DMS79 treated with DMSO at 0.1 percent for 48 hours (cell line): ENCODE data around the gene NAV3.

ENCODE experiments used
- DNase-seq: peaks from one replicate; lab custom pipeline; 2025; lab: John Stamatoyannopoulos, UW

Gene NAV3

GRCh38 chr12:78120866-78121560 is 290.3 kb downstream of the NAV3 start:
- DNase-seq = no peak

- DNase-seq = no peak
Observed at GRCh38 chr12:78121969-78122610, 291.4 kb downstream of the NAV3 start.

- DNase-seq = no peak
Observed at GRCh38 chr12:78128211-78128610, 297.5 kb downstream of the NAV3 start.

- DNase-seq = no peak
Observed at GRCh38 chr12:78143717-78144116, 313.0 kb downstream of the NAV3 start.

GRCh38 chr12:78145398-78145797 is 314.7 kb downstream of the NAV3 start:
- DNase-seq = no peak

- DNase-seq = peak; percentile 37
Observed at GRCh38 chr12:78146365-78146772, 315.7 kb downstream of the NAV3 start.

- DNase-seq = peak; percentile 81
Observed at GRCh38 chr12:78149459-78149858, 318.8 kb downstream of the NAV3 start.

GRCh38 chr12:78155546-78155945 is 324.9 kb downstream of the NAV3 start:
- no peak for DNase-seq

- no peak for DNase-seq
Observed at GRCh38 chr12:78156751-78157150, 326.1 kb downstream of the NAV3 start.

- DNase-seq = no peak
Observed at GRCh38 chr12:78157199-78157598, 326.5 kb downstream of the NAV3 start.

GRCh38 chr12:78164154-78164553 is 333.5 kb downstream of the NAV3 start:
- no peak for DNase-seq

- no peak for DNase-seq
Observed at GRCh38 chr12:78167510-78167909, 336.8 kb downstream of the NAV3 start.

- no peak for DNase-seq
Observed at GRCh38 chr12:78171061-78171460, 340.4 kb downstream of the NAV3 start.

GRCh38 chr12:78176643-78177042 is 345.9 kb downstream of the NAV3 start:
- DNase-seq = peak; percentile 99

GRCh38 chr12:78177298-78177697 is 346.6 kb downstream of the NAV3 start:
- no peak for DNase-seq

GRCh38 chr12:78179346-78179745 is 348.7 kb downstream of the NAV3 start:
- DNase-seq = peak; percentile 28

GRCh38 chr12:78181544-78182162 is 351.0 kb downstream of the NAV3 start:
- DNase-seq = peak; percentile 73

- DNase-seq = no peak
Observed at GRCh38 chr12:78183824-78184223, 353.1 kb downstream of the NAV3 start.

- no peak for DNase-seq
Observed at GRCh38 chr12:78185109-78185508, 354.4 kb downstream of the NAV3 start.

- no peak for DNase-seq
Observed at GRCh38 chr12:78185651-78186050, 355.0 kb downstream of the NAV3 start.

GRCh38 chr12:78186670-78187069 is 356.0 kb downstream of the NAV3 start:
- no peak for DNase-seq

- no peak for DNase-seq
Observed at GRCh38 chr12:78187741-78188140, 357.0 kb downstream of the NAV3 start.

- DNase-seq = no peak
Observed at GRCh38 chr12:78189656-78190055, 359.0 kb downstream of the NAV3 start.
